B cell (primary cell): Measurements from ENCODE around the gene P2RX6.

Experiments
- EZH2 ChIP-seq: IDR thresholded peaks from 2 replicates; pipeline ENCODE4 v1.6.1; 2012; ENCODE audit warnings: borderline replicate concordance, low read depth, mild to moderate bottlenecking, moderate library complexity, low read length; ENCODE audit not compliant: insufficient read depth, poor library complexity, severe bottlenecking
- TF ChIP-seq, protein P1 (sequence below): fragments of 200-600 bp; IDR thresholded peaks from one replicate; pipeline ENCODE4 v1.8.0; 2022; ENCODE audit warnings: antibody characterized with exemption, mild to moderate bottlenecking

DNA sequence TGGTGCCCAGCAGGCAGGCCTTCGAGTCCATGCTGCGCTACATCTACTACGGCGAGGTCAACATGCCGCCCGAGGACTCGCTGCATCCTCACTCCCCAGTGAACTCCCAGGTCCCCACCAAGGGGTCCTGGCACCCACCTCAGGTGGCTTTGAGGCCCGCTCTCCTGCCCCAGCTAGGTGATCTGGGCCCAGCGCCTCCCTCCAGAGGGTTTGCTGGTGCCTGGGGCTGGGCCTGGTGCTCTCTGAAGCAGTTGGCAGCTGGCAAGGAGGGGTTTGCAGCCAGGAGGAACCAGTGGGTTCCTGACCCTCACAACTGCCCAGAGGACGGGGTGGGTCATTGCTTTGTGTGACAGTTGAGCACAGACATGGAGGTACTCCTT is 18.9 kb upstream of the P2RX6 start:
- TF ChIP-seq, protein P1, sequence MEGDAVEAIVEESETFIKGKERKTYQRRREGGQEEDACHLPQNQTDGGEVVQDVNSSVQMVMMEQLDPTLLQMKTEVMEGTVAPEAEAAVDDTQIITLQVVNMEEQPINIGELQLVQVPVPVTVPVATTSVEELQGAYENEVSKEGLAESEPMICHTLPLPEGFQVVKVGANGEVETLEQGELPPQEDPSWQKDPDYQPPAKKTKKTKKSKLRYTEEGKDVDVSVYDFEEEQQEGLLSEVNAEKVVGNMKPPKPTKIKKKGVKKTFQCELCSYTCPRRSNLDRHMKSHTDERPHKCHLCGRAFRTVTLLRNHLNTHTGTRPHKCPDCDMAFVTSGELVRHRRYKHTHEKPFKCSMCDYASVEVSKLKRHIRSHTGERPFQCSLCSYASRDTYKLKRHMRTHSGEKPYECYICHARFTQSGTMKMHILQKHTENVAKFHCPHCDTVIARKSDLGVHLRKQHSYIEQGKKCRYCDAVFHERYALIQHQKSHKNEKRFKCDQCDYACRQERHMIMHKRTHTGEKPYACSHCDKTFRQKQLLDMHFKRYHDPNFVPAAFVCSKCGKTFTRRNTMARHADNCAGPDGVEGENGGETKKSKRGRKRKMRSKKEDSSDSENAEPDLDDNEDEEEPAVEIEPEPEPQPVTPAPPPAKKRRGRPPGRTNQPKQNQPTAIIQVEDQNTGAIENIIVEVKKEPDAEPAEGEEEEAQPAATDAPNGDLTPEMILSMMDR: no peak
- no peak for TF ChIP-seq EZH2
